Kidney epithelial cell (primary cell): ENCODE data around the gene RXRA. TPM values are rescaled to one million over a fixed set of nuclear protein-coding genes. Genes with fewer than 3 reads are reported as not detected.

Experiments used
- DNase-seq: peaks from one replicate; pipeline ENCODE4 v3.0.0-alpha.2; 2010; ENCODE audit warnings: low read depth
- H3K27me3 ChIP-seq: 2 replicates; pipeline ENCODE4 v1.6.0; 2011; ENCODE audit warnings: low read length; ENCODE audit not compliant: control insufficient read depth, insufficient read depth
- H3K36me3 ChIP-seq: 2 replicates; pipeline ENCODE4 v1.5.1; 2011; ENCODE audit warnings: low read length; ENCODE audit not compliant: control insufficient read depth, insufficient read depth
- H3K4me3 ChIP-seq: 2 replicates; pipeline ENCODE4 v1.5.1; 2011; ENCODE audit warnings: low read depth, mild to moderate bottlenecking, control low read depth, low read length
- CTCF ChIP-seq: IDR thresholded peaks from 2 replicates; pipeline ENCODE4 v1.5.1; 2011; ENCODE audit warnings: mild to moderate bottlenecking, moderate library complexity, low read length, control low read depth, inconsistent platforms; ENCODE audit not compliant: insufficient read depth, poor library complexity, severe bottlenecking
- total RNA-seq: library from RNA; depleted of rRNA; stranded (reverse); fragments of >200 nt; gene quantifications from 2 replicates; pipeline ENCODE4 v1.2.3, GENCODE V29; 2015

Gene RXRA
- total RNA-seq, 1 donor from 2014 or later = 15.0 TPM

- no peaks in the 10 kb centered on the region for H3K36me3 ChIP-seq
- TF ChIP-seq CTCF = no peak
- no peak overlapping the region for H3K4me3 ChIP-seq
- no peak for DNase-seq
- H3K27me3 ChIP-seq = no peaks in the 10 kb centered on the region
Observed at GRCh38 chr9:134346840-134347583, 20.8 kb downstream of the RXRA start.

- no peak for DNase-seq
- H3K27me3 ChIP-seq = no peaks in the 10 kb centered on the region
- TF ChIP-seq CTCF = no peak
- no peak overlapping the region for H3K4me3 ChIP-seq
- H3K36me3 ChIP-seq = no peaks in the 10 kb centered on the region
Observed at GRCh38 chr9:134347996-134348395, 21.7 kb downstream of the RXRA start.

GRCh38 chr9:134348404-134349155 lies 22.3 kb downstream of the RXRA start:
- H3K27me3 ChIP-seq = no peaks in the 10 kb centered on the region
- H3K4me3 ChIP-seq = no peak overlapping the region
- H3K36me3 ChIP-seq = no peaks in the 10 kb centered on the region
- DNase-seq = no peak
- TF ChIP-seq CTCF = no peak

DNA sequence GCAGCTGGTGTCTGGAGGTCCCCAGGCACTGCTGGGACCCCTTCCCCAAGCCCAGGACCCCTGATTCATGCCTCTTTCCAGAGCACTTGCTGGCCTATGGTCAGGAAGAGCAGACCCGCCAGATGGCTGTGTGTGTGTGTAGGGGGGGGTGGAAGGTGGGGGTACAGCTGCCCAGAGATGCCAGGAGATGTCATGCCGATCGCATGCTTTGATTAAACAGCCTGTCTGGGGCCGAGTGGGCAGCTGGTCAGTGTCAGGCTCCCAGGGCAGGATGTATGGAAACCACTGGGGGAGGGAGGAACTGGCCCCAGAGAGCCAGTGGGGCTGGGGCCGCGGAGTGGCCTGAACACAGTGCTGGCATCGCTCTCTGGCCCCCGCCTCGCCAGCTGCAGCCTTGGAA lies 23.7 kb downstream of the RXRA start:
- TF ChIP-seq CTCF = no peak
- no peak for DNase-seq
- Histone ChIP-seq H3K27me3 (no peaks in the 10 kb centered on the region), H3K36me3 (no peaks in the 10 kb centered on the region), H3K4me3 (no peak overlapping the region)

- Histone ChIP-seq H3K27me3 (no peaks in the 10 kb centered on the region), H3K4me3 (no peak overlapping the region), H3K36me3 (no peaks in the 10 kb centered on the region)
- DNase-seq = no peak
- no peak for TF ChIP-seq CTCF
Observed at GRCh38 chr9:134350416-134350994, 24.2 kb downstream of the RXRA start.
